HUES6 (cell line): ENCODE measurements around the gene ZMYND15.

Experiments used
- H3K27ac ChIP-seq: 2 replicates; pipeline ENCODE4 v1.7.0; 2013; ENCODE audit warnings: low read depth, mild to moderate bottlenecking, low read length, inconsistent platforms
- H3K27me3 ChIP-seq: 2 replicates; pipeline ENCODE4 v1.6.1; 2013; ENCODE audit warnings: low read length; ENCODE audit not compliant: control insufficient read depth, insufficient read depth
- H3K36me3 ChIP-seq: 2 replicates; pipeline ENCODE4 v1.6.1; 2013; ENCODE audit warnings: low read length; ENCODE audit not compliant: control insufficient read depth, insufficient read depth
- H3K4me1 ChIP-seq: 2 replicates; pipeline ENCODE4 v1.6.1; 2013; ENCODE audit warnings: low read length; ENCODE audit not compliant: control insufficient read depth, insufficient read depth
- H3K4me3 ChIP-seq: 2 replicates; pipeline ENCODE4 v1.5.1; 2013; ENCODE audit warnings: low read depth, low read length
- H3K9ac ChIP-seq: one replicate; pipeline ENCODE4 v1.6.1; 2013; ENCODE audit warnings: mild to moderate bottlenecking, low read length
- H3K9me3 ChIP-seq: 2 replicates; pipeline ENCODE4 v1.6.1; 2013; ENCODE audit warnings: low read depth, low read length; ENCODE audit not compliant: control insufficient read depth, insufficient read depth

The ZMYND15 gene

DNA sequence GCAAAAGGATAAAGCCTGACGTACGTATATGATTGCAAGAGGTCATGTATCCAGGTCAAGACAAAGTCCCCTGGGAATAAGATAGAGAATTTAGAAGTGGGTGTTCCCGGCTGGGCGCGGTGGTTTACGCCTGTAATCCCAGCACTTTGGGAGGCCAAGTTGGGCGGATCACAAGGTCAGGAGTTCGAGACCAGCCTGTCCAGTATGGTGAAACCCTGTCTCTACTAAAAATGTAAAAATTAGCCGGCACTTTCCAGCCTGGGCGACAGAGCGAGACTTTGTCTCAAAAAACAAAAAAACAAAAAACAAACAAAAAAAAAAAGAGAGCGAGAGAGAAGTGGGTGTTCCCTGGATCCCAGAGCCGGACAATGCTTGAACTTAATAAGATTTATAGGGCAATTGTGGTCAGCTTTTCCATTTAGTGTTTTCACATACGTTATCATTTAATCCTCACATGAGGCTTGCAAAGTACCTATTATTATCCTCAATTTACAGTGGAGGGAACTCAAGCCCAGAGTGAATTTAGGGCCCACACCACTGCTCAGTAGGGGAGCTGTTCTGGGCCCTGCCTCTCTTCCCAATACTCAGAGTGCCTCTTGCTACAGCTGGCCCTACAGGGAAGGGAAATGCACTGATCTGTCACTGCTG, 48.6 kb downstream of the ZMYND15 start:
- Histone ChIP-seq H3K27me3 (peaks cover 83% of the 10 kb centered on the region), H3K9ac (peak overlapping the region; percentile 81), H3K4me1 (peaks cover 23% of the 10 kb centered on the region), H3K4me3 (peak overlapping the region; percentile 58), H3K27ac (no peak overlapping the region), H3K36me3 (no peaks in the 10 kb centered on the region), H3K9me3 (no peaks in the 10 kb centered on the region)

DNA sequence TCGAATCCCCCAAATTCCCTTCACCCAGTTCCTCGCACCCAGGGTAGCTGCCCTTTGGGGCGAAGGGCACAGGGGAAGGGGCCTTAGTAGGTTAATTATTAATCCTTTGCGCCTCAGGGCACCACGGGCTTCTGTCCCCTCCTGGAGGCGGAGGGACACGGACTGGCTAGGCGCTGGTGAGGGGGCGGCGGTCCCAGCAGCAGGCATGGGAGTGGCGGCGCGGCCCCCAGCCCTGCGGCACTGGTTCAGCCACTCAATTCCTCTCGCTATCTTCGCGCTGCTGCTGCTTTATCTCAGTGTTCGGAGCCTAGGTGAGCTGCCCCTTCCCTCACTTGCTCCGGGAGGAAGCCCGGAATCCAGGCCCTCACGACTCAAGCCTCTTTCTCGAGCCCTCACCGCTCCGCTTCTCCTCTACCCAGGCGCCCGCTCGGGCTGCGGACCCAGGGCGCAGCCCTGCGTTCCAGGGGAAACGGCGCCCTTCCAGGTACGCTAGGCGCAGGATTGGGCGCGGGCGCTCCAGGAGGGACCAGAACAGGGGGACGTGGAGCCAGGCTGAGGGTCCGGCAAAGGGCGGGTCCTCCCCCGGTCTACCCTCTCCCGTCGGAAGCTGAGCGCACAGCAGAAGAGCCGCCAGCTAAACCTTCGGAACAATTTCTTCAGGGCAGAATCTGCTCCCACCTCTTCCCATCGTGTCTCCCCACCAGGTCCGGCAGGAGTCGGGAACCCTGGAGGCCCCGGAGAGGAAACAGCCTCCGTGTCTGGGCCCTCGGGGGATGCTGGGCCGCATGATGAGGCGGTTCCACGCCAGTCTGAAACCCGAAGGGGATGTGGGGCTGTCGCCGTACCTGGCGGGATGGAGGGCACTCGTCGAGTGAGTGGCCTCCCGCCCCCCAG, 49.4 kb downstream of the ZMYND15 start, which contains the start of gene GLTPD2:
Gene GLTPD2 (plus strand): TSS at position 158 of the 894 bp plus-strand sequence. CDS start 48 bp downstream, at position 206.
- Histone ChIP-seq H3K27ac (no peak within 1 kb of the TSS), H3K36me3 (no peaks in the 10 kb centered on the region), H3K27me3 (peaks cover 75% of the 10 kb centered on the region), H3K9ac (peak within 1 kb of the TSS; percentile 81), H3K4me1 (peaks cover 23% of the 10 kb centered on the region), H3K9me3 (no peaks in the 10 kb centered on the region), H3K4me3 (peak within 1 kb of the TSS; percentile 58)

DNA sequence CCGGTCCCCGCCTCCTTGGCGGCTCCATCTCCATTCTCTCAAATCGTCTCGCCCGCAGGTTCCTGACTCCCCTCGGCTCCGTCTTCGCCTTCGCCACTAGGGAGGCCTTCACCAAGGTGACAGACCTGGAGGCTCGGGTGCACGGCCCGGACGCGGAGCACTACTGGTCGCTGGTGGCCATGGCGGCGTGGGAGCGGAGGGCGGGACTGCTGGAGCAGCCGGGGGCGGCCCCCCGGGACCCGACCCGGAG, 50.0 kb downstream of the ZMYND15 start:
- H3K27ac ChIP-seq: no peak overlapping the region
- H3K9ac ChIP-seq: peak overlapping the region; percentile 81
- no peaks in the 10 kb centered on the region for H3K9me3 ChIP-seq
- peaks cover 69% of the 10 kb centered on the region for H3K27me3 ChIP-seq
- H3K4me3 ChIP-seq: peak overlapping the region; percentile 58
- H3K4me1 ChIP-seq: peaks cover 23% of the 10 kb centered on the region
- no peaks in the 10 kb centered on the region for H3K36me3 ChIP-seq

DNA sequence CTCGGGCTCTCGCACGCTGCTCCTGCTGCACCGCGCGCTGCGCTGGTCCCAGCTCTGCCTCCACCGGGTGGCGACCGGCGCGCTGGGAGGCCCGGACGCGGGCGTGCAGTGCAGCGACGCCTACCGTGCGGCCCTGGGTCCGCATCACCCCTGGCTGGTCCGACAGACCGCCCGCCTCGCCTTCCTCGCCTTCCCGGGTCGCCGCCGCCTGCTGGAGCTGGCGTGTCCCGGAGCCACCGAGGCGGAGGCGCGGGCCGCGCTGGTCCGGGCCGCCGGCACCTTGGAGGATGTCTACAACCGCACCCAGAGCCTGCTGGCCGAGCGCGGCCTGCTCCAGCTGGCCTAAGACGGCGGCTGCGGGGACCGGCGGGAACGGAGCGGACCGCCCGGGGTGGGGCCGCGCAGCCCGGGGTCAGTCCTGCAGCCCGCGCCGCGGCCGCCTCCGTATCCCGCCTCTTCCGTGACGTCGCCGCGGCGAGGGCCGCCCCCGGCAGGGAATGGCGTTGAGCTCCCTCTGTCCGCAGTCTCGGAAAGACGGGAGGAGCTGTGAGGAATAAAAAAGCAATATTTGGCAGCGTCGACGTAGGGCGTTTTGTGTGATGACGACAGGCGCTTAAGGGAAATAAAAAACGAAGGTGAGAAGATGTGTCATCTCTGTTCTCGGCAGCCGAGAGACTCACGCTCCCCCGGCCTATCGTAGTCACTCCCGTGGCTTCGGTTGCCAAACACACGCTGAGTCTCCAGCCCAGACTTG, 50.5 kb downstream of the ZMYND15 start:
- H3K27ac ChIP-seq: no peak overlapping the region
- peak overlapping the region; percentile 81 for H3K9ac ChIP-seq
- no peaks in the 10 kb centered on the region for H3K9me3 ChIP-seq
- H3K36me3 ChIP-seq: no peaks in the 10 kb centered on the region
- peak overlapping the region; percentile 58 for H3K4me3 ChIP-seq
- peaks cover 65% of the 10 kb centered on the region for H3K27me3 ChIP-seq
- H3K4me1 ChIP-seq: peaks cover 23% of the 10 kb centered on the region

DNA sequence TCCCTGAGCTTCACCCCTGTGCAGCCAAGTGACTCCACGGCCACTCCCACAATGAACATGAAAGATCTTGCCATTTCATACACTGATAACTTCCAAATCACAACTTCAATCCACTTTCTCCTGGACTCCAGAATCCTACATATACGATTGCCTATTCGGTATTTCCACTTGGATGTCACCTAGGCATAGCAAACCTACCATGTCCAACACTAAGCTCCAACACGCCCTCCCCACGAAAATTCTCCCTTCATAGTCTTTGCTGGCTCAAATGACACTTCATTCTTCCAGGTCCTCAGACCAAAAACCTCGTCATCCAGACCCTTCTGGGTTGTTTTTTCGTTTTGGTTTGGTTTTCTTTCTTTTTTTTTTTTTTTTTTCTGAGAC, 51.1 kb downstream of the ZMYND15 start:
- no peaks in the 10 kb centered on the region for H3K36me3 ChIP-seq
- peak overlapping the region; percentile 58 for H3K4me3 ChIP-seq
- H3K9ac ChIP-seq: peak overlapping the region; percentile 81
- H3K27ac ChIP-seq: no peak overlapping the region
- H3K27me3 ChIP-seq: peaks cover 59% of the 10 kb centered on the region
- H3K4me1 ChIP-seq: peaks cover 23% of the 10 kb centered on the region
- H3K9me3 ChIP-seq: no peaks in the 10 kb centered on the region

- H3K27me3 ChIP-seq: peaks cover 16% of the 10 kb centered on the region
- no peaks in the 10 kb centered on the region for H3K4me1 ChIP-seq
- H3K9ac ChIP-seq: no peak overlapping the region
- H3K27ac ChIP-seq: no peak overlapping the region
- H3K9me3 ChIP-seq: no peaks in the 10 kb centered on the region
- H3K36me3 ChIP-seq: peaks cover 20% of the 10 kb centered on the region
- H3K4me3 ChIP-seq: no peak overlapping the region
Observed at GRCh38 chr17:4795168-4795567, 55.5 kb downstream of the ZMYND15 start.
